ENCODE data around the gene UBE2H.
"Not testable (repeated sequence)": the region's sequence is repeated elsewhere in the genome, so short reads cannot be mapped to it uniquely, and the experiment has no call there.

Gene UBE2H

DNA sequence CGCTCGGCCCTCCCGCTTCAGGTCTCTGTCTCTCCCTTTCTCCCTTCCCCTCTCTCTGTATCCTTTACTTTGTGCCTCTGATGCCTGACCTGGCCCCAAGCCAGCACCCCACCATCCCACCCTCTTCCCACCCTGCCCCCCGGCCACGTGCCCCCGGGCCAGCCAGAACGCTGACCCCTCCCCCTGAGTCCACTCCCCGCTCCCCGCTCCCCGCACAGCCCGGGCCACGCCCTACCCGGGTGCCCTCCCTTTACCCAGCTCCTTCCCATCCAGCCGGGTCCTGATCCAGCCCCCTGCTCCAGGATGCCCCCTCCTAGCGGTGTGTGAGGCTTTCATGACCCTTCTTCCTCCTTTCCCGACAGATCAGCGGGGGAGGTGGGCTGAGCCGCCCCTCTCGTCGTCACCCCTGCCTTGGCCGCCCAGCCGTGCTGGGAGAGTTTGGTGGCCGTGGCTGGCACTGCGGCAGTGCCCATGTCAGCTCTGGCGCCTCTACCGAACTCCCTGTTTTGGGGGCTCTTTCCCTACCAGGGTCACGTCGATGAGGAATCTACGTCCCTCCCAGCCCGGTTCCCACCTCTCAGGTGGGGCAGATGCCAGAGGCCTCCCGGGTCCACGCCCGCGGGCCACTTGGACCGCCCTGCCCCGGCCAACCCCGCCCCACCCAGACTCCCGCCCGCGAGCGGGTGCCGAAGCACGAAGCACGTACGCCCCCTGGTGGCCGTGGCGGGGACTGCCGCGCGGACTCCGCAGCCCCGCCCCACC is 127.4 kb downstream of the UBE2H start:
- DNase-seq (ENCODE audit: extremely low read depth in 1 of 2, low read depth in 1 of 2), result peak; percentile 72

DNA sequence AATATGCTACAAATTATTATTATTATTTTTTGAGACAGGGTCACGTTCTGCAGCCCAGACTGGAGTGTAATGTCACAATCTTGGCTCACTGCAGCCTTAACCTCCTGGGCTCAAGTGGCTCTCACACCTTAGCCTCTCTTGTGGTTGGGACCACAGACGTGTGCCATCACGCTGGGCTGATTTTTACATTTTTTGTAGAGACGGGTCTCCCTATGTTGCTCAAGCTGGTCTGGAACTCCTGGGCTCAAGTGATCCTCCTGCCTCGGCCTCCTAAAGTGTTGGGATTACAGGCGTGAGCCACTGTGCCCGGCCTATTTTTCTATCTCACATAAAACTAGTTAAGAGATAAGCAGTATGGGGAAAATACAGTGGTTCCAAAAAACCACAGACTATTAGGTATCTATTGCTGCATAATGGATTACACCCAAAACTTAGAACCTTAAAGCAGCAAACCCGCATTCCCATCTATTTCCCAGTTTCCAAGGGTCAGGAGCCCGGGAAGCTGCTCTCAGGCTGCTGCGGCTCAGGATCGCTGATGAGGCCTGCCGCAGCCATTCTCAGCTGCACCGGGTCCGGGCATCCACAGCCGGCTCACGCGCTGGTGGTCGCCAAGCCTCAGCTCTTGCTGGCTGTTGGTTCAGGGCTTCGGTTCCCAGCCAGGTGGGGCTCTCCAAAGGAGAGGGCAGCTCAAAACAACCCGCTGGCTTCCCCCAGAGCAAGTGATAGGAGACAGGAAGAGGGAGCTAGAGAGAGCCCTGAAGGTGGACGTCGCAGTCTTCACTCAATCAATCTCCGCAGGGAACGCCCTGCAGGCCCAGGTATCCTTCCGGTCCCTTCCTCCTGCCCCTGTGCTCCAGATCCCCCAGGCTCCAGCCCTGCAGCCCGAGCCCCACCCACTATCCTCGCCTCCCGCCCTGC is 128.2 kb downstream of the UBE2H start:
- DNase-seq (ENCODE audit: extremely low read depth in 1 of 2, low read depth in 1 of 2), result peak; percentile 5 to 16

GRCh38 chr7:129823143-129823542 is 129.6 kb downstream of the UBE2H start:
- not testable (repeated sequence) for DNase-seq (ENCODE audit: extremely low read depth in 1 of 2, low read depth in 1 of 2)

- no peak for DNase-seq (ENCODE audit: extremely low read depth in 1 of 2, low read depth in 1 of 2)
Measured at GRCh38 chr7:129821476-129821875, 131.3 kb downstream of the UBE2H start.

- DNase-seq (ENCODE audit: extremely low read depth in 1 of 2, low read depth in 1 of 2), result no peak
Measured at GRCh38 chr7:129816742-129817141, 136.0 kb downstream of the UBE2H start.

GRCh38 chr7:129807863-129808262 is 144.9 kb downstream of the UBE2H start:
- DNase-seq (ENCODE audit: extremely low read depth in 1 of 2, low read depth in 1 of 2), result no peak

- no peak for DNase-seq (ENCODE audit: extremely low read depth in 1 of 2, low read depth in 1 of 2)
Measured at GRCh38 chr7:129804890-129805719, 147.7 kb downstream of the UBE2H start.

- no peak for DNase-seq (ENCODE audit: extremely low read depth in 1 of 2, low read depth in 1 of 2)
Measured at GRCh38 chr7:129804111-129804889, 148.5 kb downstream of the UBE2H start.

DNA sequence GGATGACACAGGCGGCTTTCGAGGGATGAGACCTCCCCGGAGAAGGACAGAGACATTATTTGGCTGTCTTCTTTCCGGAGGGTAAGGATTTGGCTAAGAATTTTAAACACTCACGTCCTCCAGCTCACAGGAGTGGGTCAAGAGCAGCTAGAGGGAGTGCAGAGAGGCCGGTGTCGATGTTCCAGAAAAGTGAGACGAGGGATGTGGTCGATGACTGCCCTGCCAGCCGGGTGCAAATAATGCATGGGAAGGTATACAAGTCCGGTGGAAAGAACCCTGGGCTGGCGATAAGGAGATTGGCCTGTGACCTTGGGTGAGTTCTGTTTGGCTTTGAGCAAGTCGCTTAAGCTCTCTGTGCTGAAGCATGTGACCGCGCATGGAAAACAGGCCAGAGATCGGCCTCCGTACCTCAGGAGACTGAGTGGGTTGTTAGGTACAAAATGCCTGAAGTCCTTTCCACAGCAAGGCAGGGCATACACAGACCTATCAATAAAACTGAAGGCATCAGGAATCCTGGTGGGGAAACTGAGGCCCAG is 149.1 kb downstream of the UBE2H start:
- DNase-seq (ENCODE audit: extremely low read depth in 1 of 2, low read depth in 1 of 2), result no peak

DNA sequence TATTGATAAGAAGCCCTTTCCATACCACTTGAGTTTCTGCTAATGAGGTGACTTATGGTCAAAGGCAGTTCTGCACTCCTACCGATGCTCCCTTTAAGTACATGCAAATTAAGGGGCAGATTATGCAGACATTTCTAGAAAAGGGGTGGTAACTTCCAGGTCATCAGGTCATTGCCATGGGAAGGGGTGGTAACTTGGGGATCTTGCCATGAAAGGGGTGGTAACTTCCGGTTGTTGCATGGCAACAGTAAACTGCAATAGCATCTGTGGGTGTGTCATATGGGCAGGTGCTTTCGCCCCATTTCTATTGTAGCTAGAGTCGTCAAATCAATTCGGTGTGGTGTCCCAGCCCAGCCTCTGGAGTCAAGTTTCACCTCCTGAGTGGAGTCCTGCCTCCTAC is 150.9 kb downstream of the UBE2H start:
- no peak for DNase-seq (ENCODE audit: extremely low read depth in 1 of 2, low read depth in 1 of 2)

DNA sequence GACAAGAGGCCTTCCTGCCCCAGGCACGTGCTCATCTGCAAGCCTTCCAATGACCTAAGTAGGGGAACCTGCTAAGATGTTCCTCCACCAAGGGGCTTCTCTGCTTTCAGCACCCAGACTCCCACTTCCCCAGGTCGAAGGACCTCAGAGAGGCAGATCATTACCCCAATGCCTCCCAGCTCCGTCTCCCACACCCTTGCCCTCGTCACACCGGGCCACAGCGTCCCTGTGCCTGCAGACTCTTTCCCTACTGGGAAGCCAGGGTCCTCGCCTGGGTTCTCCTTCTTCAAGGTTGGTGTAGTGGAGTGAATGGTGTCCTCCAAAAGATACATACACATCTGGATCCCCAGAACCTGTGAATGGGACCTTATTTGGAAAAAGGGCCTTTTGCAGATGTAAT is 151.9 kb downstream of the UBE2H start:
- DNase-seq (ENCODE audit: extremely low read depth in 1 of 2, low read depth in 1 of 2), result no peak

DNA sequence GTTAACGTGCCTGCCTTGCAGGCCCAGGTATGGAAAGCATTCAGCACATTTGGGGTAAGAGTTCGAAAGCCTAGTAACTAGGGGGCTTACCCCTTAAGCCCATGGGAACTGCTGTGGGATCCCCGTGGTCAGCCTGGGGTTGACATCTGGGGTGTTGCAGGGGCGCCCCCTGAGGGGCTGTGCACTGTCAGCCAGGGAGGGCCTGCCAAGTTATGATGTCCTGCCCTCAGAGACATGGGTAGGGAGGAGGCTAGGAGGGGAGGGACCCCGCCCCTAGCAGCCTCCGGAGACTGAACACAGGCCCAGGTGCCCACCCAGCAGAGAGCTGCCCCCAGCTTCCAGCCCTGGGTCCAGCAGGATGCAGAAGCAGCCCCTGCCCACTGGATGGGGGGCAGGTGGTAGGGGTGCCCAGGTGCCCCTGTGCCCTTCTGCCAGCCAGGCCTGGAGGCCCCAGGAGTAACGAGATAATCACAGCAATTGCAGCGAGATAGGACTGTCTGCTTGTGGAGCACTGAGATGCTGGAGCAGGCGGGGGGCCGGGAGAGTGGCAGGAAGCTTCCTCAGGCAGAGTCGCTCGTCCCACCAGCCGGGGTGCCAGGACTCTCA is 153.3 kb downstream of the UBE2H start:
- DNase-seq (ENCODE audit: extremely low read depth in 1 of 2, low read depth in 1 of 2), result no peak

DNA sequence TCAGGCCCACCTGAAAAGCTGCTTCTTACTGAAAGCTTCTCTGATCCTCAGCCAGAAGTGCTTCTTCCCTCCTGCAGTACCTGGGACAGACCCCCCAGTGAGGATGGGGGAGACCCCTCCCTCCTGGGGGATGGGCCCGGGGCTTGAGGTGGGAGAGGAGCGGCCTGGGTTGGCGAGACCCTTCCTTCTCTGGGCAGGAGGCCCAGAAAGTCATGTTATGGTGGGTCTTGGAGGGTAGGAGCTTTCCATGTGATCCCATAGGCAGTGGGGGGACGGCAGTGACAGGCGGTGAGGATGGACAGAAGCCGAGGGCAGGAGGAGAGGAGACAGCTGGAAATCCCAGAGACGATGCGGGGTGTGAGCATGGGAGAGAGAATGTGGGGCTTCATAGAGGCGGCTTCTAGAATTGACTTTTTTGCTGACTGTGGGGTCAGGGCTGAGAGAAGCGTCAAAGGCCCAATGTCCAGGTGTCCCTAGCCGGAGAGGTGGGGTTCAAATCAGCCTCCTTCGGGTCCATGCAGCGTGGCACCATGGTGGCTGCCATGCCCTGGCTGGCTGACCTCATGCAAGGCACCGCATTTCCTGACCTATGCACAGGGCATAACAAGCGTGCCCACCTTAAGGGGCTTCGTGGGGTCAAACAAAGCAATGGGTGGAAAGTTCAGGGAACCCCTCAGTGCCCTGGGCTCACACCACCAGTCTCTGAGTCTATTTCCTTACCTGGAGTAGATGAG is 154.0 kb downstream of the UBE2H start:
- no peak for DNase-seq (ENCODE audit: extremely low read depth in 1 of 2, low read depth in 1 of 2)

DNA sequence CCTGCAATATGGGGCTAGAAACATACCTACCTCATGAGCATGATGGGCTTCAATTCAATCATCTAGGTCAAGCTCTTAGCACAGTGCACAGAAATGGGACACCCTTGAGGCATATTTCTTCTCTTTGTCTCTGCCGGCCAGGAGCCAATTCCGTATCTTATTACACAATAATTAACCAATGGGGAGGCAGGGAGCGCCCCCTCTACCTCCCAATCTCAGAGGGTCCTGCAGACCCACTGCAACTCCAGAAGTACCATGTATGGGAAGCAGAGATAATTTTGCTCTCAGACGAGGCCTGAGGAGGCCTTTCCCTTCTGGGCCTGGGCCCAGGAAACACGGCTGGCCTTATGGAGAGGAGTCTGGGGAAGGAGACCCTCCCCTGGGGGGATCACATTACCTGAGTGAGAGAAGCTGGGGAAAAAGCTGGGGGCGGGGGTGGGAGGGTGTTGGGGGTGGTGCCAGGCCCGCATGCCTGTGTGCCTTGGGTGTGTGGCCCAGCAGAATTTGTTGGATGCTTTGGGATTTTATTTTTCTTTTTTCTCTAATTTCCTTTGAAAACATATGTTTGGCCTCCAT is 155.5 kb downstream of the UBE2H start:
- DNase-seq (ENCODE audit: extremely low read depth in 1 of 2, low read depth in 1 of 2), result no peak

- DNase-seq (ENCODE audit: extremely low read depth in 1 of 2, low read depth in 1 of 2), result no peak
Measured at GRCh38 chr7:129796186-129796775, 156.5 kb downstream of the UBE2H start.

DNA sequence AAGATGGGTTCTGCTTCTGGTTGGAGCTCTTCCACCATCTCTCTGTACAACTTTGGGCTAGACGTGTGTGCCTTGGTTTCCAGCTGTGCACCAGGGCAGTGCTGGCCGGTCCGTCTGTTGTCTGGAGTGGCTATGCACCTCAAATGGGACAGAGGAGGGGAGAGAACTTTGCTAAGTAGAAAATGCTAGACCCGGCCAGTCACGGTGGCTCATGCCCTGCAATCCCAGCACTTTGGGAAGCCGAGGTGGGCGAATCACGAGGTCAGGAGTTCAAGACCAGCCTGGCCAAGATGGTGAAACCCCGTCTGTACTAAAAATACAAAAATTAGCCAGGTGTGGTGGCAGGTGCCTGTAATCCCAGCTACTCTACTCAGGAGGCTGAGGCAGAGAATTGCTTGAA is 158.3 kb downstream of the UBE2H start:
- not testable (repeated sequence) for DNase-seq (ENCODE audit: extremely low read depth in 1 of 2, low read depth in 1 of 2)

- no peak for DNase-seq (ENCODE audit: extremely low read depth in 1 of 2, low read depth in 1 of 2)
Measured at GRCh38 chr7:129793506-129794310, 159.1 kb downstream of the UBE2H start.
